GM21723 (cell line): ENCODE data around the gene RMI2.

Experiments used
- ATAC-seq: cut with Tn5 transposase; IDR thresholded peaks from one replicate; pipeline ENCODE4 v1.9.1; 2021; ENCODE audit warnings: mild to moderate bottlenecking, moderate library complexity; ENCODE audit not compliant: unreplicated experiment

RMI2 gene

DNA sequence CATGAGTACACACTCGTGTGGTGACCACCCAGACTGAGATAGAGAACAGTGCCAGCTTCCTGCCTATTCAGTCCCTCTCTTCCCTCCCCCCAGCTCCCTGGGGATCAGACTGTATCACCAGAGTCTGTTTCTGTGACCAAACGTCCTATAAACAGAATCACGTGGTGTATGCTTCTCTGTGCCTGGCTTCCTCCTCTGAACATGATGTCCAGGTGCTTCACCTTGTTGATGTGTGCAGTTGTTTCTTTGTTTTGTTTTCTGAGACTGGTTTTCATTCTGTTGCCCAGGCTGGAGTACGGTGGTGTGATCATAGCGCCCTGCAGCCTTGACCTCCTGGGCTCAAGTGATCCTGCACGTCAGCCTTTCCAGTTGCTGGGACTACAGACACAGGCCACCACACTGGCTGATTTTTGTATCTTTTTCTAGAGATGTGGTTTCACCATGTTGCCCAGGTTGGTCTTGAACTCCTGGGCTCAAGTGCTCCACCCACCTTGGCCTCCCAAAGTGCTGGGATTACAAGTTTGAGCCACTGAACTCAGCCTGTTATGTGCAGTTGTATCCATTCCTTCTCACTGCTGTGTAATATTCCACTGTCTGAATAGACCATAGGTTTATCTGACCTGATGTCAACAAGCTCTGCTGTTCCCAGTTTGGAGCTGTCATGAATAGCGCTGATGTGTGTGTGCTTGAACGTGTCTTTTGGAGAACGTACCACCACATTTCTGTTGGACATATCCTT is 35.2 kb upstream of the RMI2 start:
- ATAC-seq, result peak; percentile 45

DNA sequence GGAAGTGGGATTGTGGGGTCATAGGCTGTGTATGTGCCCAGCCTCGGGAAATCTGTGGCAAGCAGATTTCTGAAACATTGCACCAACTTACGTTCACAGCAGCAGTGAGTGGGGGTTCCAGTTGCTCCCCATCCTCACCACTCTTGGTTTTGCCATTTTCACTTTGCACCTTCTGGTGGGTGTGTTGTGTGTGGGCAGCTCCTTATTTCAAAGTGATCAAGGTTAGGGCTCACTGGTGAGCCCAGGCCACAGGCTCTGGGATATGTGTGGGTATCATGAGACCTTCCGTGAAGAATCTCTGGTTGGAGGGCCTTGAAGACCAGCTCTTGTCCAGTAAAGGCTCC is 34.7 kb upstream of the RMI2 start:
- peak; percentile 2 for ATAC-seq

- ATAC-seq, result peak; percentile 36
Observed at GRCh38 chr16:11310997-11311561, 34.2 kb upstream of the RMI2 start.

DNA sequence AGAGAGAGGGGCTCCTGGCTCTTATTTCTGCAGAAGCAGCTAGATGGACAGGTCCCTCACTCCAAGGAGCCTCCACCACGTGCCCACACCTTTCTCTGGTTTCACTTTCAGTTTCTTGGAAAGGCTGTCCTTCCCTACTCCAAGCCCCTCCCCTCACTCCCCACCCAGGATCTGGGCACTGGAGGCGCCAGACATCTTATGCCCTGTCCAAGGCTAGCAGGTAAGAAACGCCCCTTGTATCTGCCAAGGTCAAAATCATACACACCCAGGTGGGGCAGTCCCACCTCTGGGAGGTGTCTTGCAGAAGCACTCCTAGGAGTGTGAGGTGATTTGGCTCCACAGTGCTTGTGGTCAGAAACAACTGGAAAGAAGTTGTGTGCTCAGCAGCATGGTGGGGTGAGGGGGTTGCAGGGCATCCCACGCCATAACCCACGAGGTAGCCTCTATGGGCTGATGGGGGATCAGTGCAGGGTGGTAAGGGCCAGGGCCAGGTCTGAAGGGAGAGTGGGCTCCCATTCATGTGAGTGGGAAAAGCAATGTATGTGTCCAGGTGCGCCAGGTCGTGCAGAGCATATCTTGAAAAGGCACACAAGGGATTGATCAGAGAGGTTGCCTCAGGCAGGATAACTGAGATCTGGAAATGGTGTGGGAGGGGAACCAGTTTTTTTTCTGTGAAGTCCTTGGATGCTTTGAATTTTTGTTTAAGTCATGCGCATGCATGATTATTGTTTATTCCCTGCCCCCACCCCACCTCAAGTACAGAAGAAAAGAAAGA is 32.4 kb upstream of the RMI2 start:
- ATAC-seq, result no peak

DNA sequence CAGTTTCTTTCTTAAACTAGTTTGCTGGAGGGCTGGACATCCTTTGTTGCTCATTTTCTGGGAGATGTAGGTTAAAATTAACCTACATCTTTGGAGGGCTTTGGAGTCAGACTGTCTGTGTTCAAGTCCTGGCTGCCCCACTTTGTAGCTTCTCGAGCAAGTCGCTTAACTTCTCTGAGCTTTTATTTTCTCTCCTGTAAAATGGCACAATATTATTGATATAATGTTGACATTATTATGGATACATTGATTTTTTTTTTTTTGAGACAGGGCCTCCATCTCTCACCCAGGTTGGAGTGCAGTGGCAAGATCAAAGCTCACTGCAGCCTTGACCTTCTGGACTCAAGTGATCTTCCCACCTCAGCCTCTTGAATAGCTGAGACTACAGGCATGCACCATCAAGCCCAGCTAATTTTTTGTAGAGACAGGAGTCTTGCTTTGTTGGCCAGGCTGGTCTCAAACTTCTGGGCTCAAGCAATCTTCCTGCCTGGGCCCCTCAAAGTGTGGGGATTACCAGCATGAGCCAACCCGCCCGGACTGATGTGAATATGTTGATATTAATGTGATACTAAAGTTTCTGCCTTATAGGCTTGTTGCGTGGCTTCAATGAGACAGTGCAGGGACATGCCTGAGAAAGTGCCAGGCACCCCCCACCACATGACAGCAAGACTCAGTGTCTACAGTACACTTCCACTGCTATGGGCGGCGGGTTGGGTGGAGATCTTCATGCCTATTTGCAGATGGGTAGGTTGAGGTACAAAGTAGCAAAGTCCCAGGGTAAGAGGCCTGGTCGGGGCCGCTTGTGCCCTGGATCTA is 31.6 kb upstream of the RMI2 start:
- no peak for ATAC-seq

DNA sequence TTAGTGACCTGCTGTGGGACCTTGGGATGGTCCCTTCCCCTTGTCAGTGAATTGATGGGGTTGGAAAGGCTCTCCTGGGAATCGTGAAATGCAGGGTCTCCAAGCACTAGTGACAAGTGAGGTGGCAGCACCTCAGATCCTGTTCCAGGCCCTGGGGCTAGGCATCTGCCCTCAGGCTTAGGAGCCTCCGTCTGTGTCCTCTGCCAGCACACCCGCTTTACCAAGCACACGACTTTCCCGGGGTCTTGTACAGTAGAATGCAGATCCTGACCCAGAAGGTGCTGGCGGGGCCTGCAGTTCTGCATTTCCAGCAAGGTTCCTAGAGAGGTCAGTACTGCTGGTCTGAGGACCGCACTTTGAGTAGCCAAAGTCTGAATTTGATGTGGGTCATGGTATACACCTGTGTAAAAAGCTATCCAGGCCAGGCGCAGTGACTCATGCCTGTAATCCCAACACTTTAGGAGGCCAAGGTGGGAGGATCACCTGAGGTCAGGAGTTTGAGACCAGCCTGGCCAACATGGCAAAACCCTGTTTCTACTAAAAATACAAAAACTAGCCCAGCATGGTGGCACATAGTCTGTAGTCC is 30.9 kb upstream of the RMI2 start:
- ATAC-seq, result no peak

DNA sequence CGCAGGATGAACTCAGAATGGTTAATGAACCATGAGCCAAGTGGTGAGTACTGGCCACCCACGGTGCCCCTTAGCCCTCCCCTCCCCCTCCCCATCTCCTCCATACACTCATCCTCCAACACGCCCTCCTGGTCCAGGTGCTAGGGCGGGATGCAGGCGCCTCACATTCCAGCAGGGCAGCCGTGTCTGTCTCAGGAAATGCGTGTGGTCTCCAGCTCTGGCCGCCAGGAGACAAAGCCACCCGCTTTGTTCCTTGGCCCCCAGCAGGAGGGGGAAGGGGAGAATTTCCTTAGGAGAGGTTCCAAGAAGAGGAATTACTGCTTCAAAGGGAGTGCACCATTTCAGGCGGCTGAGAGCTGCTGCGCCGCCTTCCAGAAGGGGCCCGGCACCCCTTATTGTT is 29.7 kb upstream of the RMI2 start:
- ATAC-seq, result no peak

DNA sequence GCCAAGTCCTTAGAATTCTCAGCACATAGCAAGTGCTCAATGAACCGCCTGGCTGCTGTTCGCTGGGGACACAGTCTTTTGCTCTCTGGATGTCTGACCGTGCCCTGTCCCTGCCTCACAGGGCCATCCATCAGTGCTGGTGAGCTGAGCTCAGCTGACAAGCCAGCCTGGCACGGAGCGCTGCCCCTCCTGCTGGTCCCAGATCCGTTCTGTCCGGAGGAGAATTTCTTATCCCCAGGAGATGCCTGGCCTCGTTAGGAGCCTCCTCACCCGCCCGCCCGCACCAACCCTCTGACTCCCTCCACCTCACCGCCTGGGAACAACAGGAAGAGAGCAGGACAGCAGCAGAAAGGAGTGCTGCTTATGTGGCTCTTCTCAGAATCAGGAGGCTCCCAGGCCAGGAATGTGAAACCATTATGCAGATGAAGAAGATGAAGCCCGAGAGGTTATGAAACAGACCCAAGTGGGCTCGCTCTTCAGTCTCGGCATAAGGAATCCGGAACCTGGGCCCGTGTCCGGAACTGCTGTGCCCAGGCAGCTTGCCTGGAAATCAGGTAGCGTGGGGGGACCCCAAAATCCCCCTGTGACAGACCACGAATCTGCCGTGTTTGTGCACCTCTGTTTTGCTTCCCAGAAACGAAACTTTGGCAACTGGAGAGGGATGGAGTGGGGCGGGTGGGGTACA is 28.8 kb upstream of the RMI2 start:
- no peak for ATAC-seq

GRCh38 chr16:11318817-11319216 is 26.4 kb upstream of the RMI2 start:
- ATAC-seq, result no peak

DNA sequence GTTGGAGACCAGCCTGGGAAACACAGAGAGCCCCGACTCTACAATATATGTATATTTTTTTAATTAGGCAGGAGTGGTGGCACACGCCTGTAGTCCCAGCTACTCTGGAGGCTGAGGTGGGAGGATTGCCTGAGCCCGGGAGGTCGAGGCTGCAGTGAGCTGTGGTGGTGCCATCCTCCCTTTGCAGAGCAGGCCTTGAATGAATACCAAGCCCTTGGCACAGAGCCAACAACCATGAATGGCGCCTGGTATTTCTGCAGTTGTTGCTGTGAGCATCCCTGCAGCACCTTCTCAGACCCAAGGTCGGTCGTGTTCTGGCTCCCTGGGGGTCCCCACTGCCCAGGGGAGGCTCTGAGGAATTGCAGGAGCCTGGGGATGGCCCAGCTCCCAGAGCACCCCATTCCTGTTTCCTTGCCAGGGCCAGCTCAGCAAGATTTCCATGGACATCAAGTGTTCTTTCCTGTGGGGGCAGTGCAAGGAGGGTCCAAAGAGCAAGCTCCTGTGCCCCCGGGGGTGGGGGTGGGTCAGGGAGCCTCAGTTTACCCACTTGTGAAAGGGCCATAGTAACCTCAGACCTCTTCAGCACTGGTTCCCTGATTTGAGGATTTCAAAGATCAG is 25.6 kb upstream of the RMI2 start:
- ATAC-seq, result no peak

DNA sequence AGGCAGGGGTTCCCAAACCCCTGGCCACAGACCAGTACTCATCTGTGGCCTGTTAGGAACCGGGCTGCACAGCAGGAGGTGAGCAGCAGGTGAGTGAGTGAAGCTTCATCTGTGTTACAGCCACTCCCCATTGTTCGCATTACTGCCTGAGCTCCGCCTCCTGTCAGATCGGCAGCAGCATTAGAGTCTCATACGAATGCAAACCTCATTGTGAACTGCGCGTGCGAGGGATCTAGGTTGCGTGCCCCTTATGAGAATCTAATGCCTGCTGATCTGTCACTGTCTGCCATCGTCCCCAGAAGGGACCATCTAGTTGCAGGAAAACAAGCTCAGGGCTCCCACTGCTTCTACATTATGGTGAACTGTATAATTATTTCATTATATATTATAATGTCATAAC is 25.1 kb upstream of the RMI2 start:
- ATAC-seq, result no peak

DNA sequence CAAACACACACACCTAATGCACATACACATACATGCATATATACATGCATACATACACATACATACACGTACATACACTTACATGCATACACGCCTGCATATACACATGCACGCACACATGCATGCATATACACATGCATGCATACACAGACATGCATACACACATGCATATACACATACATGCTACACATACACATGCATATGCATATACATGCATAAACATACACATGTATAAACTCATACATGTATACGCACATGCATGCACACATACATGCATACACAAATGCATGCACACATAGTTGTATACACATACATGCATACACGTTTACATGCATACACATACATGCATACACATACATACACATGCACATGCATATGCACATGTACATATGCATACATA is 23.6 kb upstream of the RMI2 start:
- ATAC-seq, result no peak

- no peak for ATAC-seq
Observed at GRCh38 chr16:11322823-11323222, 22.4 kb upstream of the RMI2 start.

- no peak for ATAC-seq
Observed at GRCh38 chr16:11323551-11324336, 21.5 kb upstream of the RMI2 start.

GRCh38 chr16:11325404-11326083 is 19.7 kb upstream of the RMI2 start:
- no peak for ATAC-seq

DNA sequence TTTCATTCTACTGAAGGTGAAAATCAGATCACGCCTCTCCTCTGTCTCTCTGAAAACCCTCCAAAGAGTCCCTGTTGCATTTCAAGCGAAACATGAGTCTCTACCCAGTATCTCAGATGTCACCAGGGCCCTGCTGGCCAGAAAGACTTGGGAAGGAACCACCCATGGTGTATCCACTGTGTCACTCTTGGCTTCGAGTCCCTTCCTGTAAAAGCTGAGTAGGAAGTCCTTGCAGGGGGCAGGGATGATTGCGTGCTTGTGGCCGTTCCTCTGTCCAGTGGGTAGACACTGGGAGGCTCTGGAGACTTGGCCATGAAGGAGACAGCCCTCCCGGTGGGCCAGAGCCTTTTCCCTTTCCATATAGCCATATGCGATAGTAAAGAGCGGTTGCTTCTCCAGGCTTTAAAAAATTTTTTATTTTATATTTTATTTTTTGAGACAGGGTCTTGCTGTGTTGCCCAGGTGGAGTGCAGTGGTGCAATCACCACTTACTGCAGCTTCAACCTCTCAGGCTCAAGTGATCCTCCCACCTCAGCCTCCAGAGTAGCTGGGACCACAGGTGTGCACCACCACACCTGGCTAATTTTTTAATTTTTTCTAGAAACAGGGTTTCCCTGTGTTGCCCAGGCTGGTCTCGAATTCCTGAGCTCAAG is 19.0 kb upstream of the RMI2 start:
- no peak for ATAC-seq

DNA sequence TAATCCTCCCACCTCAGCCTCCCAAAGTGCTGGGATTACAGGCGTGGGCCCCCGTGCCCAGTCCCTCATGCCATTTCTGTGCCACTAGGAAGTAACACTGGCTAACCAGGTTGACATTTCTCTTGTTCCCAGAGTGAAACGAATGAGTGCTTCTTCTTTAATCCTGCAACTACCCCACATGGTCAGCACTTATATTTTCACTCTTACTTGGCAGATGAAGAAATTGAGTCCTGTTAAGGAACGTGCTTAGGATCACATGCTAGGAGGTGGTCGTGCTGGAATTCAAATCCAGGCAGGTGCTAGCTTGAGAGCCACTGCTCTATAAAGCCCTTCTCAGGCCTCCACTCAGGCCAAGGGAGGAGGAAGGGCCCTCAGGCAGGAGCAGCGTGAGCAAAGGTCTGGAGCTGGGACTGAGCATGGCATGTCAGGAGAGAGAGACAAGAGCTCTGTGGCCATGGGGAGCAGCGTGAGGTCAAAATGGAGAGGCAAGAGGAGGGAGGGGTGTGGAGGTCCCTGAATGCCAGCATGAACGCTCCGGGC is 18.5 kb upstream of the RMI2 start:
- ATAC-seq, result no peak
